Kidney tubule cell (primary cell): ENCODE data around the gene CSAD.
"Not testable (repeated sequence)": the region's sequence is repeated elsewhere in the genome, so short reads cannot be mapped to it uniquely, and the experiment has no call there.

ENCODE experiments used
- DNase-seq: peaks from one replicate; pipeline ENCODE4 v3.0.0-alpha.2; 2018; ENCODE audit warnings: low spot score

Gene CSAD

GRCh38 chr12:53179687-53180219 lies 972 bp downstream of the CSAD start:
- no peak for DNase-seq

- DNase-seq = not testable (repeated sequence)
Measured at GRCh38 chr12:53178803-53179202, 1.9 kb downstream of the CSAD start.

GRCh38 chr12:53177447-53177846 lies 3.3 kb downstream of the CSAD start:
- DNase-seq = not testable (repeated sequence)

GRCh38 chr12:53176750-53177149 lies 4.0 kb downstream of the CSAD start:
- no peak for DNase-seq

GRCh38 chr12:53174881-53175491 lies 5.7 kb downstream of the CSAD start:
- DNase-seq = peak; percentile 57

- DNase-seq = peak; percentile 21
Measured at GRCh38 chr12:53173085-53173715, 7.5 kb downstream of the CSAD start.

GRCh38 chr12:53172352-53172751 lies 8.4 kb downstream of the CSAD start:
- no peak for DNase-seq

GRCh38 chr12:53171725-53172329 lies 8.9 kb downstream of the CSAD start:
- DNase-seq = peak; percentile 19

GRCh38 chr12:53170876-53171724 lies 9.6 kb downstream of the CSAD start:
- DNase-seq = no peak

GRCh38 chr12:53170215-53170614 lies 10.5 kb downstream of the CSAD start:
- no peak for DNase-seq

GRCh38 chr12:53169644-53170043 lies 11.1 kb downstream of the CSAD start:
- no peak for DNase-seq

GRCh38 chr12:53166837-53167236 lies 13.9 kb downstream of the CSAD start:
- DNase-seq = no peak

- DNase-seq = not testable (repeated sequence)
Measured at GRCh38 chr12:53163008-53163407, 17.7 kb downstream of the CSAD start.

GRCh38 chr12:53161119-53161911 lies 19.4 kb downstream of the CSAD start:
- no peak for DNase-seq

- DNase-seq = no peak
Measured at GRCh38 chr12:53160673-53161072, 20.1 kb downstream of the CSAD start.

GRCh38 chr12:53160000-53160399 lies 20.7 kb downstream of the CSAD start:
- DNase-seq = no peak

- peak; percentile 74 for DNase-seq
Measured at GRCh38 chr12:53159195-53159839, 21.4 kb downstream of the CSAD start.

- no peak for DNase-seq
Measured at GRCh38 chr12:53152390-53152789, 28.3 kb downstream of the CSAD start.

- DNase-seq = no peak
Measured at GRCh38 chr12:53151039-53151438, 29.7 kb downstream of the CSAD start.

GRCh38 chr12:53147653-53148052 lies 33.1 kb downstream of the CSAD start:
- DNase-seq = no peak

- DNase-seq = no peak
Measured at GRCh38 chr12:53147181-53147580, 33.5 kb downstream of the CSAD start.
